SKM-1 (cell line): ENCODE measurements around the gene SPN.
"Not testable (repeated sequence)": the region's sequence is repeated elsewhere in the genome, so short reads cannot be mapped to it uniquely, and the experiment has no call there.

Experiments used
- DNase-seq: peaks from one replicate; lab custom pipeline; 2025; ENCODE audit not compliant: unreplicated experiment; lab: John Stamatoyannopoulos, UW

Gene SPN, protein sequence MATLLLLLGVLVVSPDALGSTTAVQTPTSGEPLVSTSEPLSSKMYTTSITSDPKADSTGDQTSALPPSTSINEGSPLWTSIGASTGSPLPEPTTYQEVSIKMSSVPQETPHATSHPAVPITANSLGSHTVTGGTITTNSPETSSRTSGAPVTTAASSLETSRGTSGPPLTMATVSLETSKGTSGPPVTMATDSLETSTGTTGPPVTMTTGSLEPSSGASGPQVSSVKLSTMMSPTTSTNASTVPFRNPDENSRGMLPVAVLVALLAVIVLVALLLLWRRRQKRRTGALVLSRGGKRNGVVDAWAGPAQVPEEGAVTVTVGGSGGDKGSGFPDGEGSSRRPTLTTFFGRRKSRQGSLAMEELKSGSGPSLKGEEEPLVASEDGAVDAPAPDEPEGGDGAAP

DNA sequence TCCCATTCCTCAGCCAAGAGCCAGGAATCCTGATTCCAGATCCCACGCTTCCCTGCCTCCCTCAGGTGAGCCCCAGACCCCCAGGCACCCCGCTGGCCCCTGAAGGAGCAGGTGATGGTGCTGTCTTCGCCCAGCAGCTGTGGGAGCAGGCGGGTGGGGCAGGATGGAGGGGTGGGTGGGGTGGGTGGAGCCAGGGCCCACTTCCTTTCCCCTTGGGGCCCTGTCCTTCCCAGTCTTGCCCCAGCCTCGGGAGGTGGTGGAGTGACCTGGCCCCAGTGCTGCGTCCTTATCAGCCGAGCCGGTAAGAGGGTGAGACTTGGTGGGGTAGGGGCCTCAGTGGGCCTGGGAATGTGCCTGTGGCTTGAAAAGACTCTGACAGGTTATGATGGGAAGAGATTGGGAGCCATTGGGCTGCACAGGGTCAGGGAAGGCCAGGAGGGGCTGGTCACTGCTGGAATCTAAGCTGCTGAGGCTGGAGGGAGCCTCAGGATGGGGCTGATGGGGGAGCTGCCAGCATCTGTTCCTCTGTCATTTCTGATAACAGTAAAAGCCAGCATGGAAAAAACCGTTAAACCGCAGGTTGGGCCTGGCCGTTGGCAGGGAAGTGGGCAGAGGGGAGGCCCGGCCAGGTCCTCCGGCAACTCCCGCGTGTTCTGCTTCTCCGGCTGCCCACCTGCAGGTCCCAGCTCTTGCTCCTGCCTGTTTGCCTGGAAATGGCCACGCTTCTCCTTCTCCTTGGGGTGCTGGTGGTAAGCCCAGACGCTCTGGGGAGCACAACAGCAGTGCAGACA, at the start of gene SPN:
TSS of gene SPN (plus strand) at position 232 of the 791 bp plus-strand sequence. CDS start at position 714, 482 bp downstream.
- peak; percentile 70 for DNase-seq

DNA sequence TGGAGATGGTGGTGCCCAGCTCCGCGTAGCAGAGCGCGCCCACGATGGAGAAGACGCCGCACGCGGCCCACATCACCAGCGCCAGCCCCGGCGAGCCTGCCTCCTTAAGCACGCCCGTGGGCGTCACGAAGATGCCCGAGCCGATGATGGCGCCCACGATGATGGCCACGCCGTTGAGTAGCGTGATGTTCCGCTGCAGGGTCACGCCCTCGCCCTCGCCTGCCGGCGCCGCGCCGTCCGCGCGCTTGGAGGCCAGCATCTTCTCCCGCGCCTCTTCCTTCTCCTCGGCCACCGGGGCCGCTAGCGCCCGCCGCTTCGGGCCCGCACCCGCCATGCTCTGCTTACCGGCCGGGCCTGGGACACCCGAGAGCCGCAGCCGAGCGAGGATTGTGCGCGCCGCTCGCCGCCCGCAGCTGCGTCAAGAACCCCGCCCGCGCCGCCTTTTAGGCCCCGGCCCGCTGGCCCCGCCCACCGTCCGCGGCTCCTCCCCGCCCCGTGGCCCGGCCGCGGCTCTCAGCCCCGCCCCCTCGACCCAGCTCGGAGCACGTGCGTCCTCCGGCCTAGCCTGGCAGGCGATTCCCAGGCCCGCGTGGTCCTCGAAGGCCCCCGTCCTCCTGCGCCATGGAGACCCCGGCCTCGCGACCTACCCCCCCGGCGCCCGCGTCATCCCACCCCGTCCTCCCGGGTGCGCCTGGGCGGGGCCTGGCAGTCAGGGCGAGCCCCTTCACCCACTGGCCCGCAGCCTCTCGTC, 49.6 kb upstream of the SPN start:
- DNase-seq, result peak; percentile 74

DNA sequence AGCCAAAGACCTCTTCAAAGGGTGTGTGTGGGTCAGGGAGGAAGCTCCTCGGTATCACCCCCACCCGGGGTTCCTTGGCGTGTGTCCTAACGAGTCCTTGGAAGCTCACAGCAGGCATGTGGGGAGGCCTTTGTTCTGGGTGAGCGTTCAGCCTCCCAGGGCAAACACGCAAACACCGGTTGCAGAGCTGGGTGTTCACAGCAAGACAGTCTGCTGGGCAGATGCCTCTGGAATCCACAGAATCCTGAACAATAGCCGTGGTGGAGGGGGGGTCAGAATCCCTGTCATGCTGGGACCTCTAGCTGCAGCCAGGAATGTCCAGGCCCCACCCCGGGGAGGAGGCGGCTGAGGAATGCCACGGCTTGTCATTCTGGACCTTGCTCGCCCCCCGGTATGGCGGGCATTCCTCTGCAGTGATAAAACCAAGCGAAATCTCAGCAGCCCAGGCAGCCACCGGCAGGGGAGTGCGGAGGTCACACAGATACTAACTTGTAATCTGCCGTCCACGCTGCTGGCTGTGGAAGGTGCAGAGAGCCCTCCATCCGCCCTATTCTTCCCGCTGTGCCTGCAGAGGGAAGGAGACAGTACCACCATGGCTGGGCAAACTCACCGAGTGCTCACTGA, 48.2 kb upstream of the SPN start:
- DNase-seq, result not testable (repeated sequence)

DNA sequence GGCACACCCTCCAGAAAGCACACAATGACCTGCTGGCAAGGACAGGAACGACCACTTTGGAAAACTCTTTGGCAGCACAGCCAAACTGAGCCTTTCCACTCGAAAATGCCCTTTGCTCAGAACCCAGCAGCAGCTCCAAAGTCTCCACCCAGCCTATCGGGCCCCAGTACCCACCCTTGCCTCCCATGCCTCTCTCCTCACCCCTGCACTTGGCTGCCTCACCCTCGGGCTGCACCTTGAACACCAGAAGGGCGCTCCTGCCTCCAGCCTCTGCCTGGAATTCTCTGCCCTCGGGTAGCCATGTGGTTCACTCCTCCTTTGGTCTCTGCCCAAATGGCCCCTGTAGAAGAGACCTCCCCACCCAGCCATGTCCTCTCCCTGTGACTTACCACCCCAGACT, 46.9 kb upstream of the SPN start:
- DNase-seq, result not testable (repeated sequence)

DNA sequence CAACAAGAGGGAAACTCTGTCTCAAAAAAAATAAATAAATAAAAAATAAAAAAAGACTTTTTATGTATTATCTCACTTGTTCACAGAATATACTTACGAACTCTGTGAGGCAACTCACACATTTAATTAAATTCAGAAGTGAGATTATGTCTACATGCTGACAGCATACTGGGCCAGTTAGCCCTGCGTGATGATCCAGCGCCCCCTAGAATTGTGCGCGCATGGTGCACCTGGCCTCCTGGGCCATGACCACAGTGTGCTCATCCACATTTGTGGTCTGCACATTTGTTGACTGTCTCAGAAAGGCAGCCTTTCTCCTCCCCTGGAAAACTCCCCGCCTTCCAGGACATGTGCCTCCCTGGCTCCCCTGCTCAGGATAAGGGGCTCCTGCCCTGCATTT, 42.5 kb upstream of the SPN start:
- not testable (repeated sequence) for DNase-seq

DNA sequence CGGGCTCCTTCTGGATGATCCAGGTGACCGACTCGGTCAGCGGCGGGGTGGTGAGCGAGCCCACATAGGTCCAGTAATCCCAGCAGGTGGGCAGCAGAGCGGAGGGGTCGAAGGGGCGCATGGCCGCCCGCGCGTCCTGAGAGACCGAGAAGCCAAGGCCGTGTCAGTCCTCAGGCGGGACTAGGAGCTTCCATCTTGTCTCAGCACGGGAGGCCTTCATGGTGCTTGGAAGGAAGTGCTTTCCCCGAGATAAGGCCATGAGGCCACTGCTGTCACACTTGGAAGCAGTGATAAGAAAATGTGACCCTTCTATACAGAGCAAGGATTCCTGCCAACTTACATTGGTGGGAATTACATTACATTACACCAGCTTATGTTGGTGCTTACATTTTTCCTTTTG, 40.3 kb upstream of the SPN start:
- DNase-seq, result not testable (repeated sequence)

DNA sequence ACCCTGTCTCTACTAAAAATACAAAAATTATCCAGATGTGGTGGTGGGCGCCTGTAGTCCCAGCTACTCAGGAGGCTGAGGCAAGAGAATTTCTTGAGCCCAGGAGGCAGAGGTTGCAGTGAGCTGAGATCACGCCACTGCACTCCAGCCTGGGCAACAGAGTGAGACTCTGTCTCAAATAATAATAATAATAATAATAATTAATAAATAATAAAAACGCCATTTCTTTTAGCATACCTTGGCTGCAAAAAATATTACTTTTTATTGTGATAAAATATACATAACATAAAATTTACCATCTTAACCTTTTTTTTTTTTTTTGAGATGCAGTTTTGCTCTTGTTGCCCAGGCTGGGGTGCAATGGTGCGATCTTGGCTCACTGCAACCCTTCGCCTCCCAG, 39.8 kb upstream of the SPN start:
- not testable (repeated sequence) for DNase-seq

DNA sequence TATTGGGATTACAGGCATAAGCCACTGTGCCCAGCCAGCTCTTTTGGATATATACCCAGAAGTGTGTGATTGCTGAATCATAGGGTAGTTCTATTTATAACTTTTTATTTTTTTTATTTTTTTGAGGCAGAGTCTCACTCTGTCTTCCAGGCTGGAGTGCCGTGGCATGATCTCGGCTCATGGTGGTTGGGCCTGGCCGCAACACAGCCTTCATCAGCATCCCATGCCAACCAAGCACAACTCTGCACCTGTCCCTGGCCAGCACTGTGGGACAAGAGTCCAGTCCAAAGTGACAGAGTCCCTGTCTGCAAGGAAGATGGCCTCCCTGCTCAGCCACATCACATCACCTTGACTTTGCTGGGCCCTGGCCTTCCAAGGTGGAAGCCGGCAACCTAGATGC, 37.9 kb upstream of the SPN start:
- DNase-seq, result not testable (repeated sequence)

DNA sequence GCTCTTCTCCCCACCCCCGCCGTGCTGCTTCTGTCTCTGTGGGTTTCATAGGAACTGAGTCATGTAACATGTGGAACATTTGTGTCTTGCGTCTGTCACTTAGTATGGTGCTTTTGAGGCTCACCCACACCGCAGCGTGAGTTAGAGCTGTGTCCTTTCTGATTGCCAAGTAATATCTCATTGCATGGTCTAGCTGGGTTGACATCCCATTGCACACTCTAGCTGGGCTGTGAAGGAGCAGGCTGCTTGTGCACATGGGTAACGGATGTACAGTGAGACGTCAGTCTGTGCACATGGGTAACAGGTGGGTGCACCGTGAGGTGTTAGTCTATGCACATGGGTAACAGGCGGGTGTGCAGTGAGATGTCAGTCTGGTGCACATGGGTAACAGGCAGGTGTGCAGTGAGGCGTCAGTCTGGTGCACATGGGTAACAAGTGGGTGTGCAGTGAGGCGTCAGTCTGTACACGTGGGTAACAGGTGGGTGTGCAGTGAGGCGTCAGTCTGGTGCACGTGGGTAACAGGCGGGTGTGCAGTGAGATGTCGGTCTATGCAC, 36.2 kb upstream of the SPN start:
- DNase-seq, result not testable (repeated sequence)

DNA sequence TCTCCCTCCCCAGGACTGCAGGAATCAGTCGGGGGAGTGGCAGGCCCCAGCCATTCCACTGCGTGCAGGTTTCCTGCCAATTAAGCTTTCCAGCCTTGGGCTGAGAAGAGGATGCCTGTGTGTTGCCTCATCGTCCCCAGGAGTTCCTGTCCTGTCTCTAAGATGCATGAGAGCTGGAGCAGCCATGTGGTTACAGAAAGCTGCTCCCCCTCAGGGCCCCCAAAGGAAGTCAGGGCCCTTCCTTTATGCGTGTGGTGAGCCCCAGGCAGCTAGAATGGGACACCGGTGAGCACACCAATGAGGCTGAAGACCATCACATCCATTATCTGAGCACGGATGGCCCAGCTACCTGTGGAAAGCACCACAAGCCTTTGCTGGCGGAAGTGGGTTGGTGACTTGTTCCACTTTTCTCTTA, 35.4 kb upstream of the SPN start:
- DNase-seq, result peak; percentile 62

DNA sequence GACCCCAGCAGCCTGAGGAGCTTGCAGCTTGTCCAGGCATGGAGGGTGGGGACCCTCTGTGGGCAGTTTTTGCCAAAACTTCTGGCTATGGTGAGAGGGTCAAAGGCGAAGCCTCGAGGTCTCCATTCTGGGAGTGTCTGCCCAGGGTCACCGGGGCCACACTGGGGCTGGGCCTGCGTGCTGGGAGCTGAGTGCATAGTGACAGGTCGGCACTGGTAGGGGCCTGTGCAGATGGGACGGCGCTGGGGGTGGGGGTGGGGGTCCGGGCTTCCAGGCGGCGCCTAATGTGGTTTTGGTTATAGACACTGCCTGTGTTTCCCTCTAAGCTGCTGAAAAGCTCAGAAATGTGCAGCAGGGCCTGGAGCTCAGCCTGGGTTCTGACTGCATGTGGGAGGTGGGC, 34.3 kb upstream of the SPN start:
- DNase-seq, result not testable (repeated sequence)

DNA sequence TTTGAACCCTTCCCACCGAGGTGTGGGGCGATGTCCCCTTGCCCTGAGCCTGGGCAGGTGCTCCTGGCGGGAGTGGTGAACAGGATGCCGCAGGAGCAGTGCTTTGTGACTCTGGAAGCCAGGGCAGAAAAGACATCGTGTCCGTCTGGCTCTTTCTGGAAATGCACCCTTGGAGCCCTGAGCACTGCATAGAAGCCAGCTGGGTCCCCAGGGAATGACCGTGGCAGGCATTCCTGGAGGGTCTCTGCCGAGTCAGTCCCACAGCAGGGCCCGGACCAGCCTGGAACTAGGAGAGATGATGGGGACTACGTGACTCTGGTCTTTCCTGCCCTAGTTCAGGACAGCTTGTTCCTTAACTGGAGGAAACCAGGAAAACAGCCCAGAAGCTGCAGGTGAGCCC, 33.7 kb upstream of the SPN start:
- not testable (repeated sequence) for DNase-seq

DNA sequence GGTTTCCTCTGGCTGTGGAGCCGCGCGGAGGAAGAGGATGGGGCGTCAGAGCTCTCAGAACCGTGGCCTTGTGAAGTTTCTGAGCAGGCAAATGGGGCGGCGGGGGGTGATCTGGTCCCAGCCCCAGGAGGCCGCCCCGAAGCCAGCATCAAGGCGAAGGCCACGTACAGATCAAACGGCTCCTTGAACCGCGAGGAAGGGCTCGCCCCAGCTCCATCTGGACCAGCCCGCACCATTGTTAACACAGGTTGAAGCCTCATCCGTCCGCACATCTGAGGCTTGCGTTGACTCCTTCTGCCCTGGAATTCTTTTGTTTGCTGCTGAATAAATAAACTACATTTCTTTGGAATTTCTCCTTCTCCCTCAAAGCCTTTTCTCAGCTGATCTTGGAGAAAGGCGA, 31.4 kb upstream of the SPN start:
- not testable (repeated sequence) for DNase-seq

DNA sequence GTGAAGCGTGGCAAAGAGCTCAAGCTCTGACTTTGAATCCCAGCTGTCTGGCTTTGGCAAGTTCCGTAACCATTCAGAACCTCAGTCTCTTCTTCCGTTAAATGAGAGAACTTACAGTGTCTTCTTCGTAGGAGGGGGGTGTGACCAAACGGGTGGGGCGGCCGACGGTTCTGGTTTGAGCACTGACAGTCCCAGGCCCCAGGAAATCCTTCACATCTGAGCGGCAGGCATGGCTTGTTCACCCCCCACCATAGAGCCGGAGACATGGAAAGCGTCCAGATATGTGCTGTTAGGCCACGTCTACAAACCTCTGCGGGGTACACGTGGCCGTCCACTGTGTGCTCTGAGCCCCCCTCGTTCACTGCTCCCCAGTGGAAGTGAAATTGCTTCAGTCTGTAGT, 27.1 kb upstream of the SPN start:
- not testable (repeated sequence) for DNase-seq

DNA sequence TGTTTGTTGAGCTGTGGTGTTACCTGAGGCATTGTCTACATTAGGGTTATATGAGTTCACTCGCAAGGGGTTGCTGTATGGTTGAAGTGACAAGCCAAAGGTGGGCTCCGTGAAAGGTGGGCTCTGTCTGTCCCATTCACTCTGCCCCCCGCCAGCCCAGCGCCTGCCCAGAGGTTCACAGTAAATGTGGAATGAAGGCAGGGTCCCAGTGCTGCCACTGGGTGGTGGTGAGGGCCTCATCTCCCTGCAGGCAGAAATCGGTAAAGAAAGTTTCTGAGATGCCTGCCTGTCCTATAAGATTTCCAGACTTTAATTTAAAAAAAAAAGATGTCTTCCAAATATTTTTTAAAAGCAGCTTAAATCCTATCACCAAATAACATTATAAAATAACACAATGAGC, 26.7 kb upstream of the SPN start:
- not testable (repeated sequence) for DNase-seq

DNA sequence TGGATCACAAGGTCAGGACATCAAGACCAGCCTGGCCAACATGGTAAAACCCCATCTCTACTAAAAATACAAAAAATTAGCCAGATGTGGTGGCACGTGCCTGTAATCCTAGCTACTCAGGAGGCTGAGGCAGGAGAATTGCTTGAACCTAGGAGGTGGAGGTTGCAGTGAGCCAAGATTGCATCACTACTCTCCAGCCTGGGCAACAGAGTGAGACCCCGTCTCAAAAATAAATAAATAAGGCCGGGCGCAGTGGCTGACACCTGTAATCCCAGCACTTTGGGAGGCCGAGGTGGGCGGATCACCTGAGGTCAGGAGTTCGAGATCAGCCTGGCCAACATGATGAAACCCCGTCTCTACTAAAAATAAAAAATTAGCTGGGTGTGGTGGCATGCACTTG, 24.3 kb upstream of the SPN start:
- DNase-seq, result not testable (repeated sequence)

DNA sequence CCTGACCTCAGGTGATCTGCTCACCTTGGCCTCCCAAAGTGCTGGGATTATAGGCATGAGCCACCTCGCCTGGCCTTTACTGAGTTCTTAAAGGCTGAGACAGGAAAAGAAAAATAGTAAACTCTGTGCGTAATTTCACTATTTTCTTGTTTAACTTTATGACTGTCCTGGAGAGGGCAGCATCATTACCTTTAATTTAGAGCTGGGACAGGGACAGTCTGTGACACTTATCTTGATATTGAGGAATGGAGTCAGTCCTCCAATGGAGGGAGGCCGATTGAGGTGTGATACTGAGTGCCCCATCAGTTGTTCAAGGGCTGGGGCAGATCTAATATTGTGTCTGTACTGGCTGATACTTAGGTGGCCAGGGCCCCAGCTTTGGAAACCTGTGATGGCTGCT, 21.5 kb upstream of the SPN start:
- DNase-seq, result no peak

DNA sequence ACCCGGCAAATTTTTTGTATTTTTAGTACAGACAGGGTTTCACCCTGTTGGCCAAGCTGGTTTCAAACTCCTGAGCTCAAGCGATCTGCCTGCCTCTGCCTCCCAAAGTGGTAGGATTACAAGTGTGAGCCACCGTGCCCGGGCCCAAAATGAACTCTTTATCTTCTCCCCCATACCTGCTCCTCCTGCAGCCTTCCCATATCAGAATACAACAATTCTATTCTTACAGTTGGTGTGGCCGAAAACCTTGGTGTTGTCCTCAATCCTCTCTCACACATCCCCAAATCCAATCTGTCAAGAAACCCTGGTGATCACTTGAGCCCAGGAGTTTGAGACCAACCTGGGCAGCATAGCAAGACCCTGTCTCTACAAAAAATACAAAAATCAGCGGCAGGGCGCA, 19.5 kb upstream of the SPN start:
- DNase-seq, result no peak

DNA sequence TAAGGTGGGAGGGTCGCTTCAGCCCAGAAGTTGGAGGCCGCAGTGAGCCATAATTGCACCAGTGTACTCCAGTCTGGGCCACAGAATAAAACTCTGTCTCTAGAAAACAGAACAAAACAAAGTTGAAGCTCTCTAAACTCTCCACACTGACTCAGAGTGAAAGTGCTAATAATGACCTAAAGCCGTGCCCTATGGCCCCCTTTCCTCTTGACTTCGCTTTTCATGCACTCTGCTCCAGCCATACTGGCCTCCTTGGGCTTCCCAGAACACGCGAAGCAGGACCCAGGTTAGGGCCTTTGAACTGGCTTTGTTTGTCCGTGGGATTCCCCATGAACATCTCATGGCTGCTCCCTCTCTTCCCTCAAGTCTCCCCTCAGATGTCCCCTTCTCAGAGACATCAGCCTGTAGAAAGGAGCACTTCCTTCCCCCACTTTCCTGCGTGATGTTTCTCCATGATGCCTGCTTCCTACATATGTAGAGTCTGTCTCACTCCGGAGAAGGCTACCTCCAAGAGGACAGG, 18.6 kb upstream of the SPN start:
- no peak for DNase-seq

DNA sequence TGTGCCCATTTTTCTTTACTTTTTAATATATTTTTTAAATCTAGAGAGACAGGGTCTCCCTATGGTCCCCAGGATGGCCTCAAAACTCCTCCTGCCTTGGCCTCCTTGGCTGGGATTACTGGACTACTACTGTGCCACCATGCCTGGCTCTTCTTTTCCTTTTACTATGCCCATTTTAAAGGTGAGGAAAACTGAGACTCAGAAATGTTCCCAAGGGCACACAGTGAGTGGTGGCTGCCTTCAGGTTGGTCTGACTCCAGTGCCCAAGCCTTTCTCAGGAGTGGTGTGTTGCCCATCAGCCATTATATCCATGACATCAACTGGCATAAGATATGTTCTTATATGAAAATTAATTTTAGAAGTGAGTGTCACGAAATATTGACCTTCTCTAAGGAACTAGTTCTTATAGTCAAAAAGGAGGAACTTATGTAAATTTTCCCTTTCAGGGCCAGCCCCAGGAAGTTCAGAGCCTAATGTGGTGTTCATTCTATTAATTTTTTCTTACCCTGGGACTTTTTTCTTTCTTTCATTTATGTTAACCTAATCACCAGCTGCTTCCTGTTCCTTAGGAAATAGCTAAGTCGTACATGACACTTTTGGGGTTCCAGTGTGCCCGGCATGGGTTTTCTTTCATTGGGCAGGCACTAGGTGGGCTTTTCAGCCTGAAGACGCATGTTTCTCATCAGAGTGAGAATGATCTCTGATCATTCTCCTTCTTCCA, 17.9 kb upstream of the SPN start:
- no peak for DNase-seq
